Bone marrow (tissue), 2 donors: ENCODE measurements around the gene PIP5KL1.
A peak's percentile ranks its signal among the peaks of the same experiment; 100 is the strongest.

Experiments
- DNase-seq, 2 donors: peaks; one replicate each; lab custom pipeline; 2025; lab: John Stamatoyannopoulos, UW

PIP5KL1 gene

DNA sequence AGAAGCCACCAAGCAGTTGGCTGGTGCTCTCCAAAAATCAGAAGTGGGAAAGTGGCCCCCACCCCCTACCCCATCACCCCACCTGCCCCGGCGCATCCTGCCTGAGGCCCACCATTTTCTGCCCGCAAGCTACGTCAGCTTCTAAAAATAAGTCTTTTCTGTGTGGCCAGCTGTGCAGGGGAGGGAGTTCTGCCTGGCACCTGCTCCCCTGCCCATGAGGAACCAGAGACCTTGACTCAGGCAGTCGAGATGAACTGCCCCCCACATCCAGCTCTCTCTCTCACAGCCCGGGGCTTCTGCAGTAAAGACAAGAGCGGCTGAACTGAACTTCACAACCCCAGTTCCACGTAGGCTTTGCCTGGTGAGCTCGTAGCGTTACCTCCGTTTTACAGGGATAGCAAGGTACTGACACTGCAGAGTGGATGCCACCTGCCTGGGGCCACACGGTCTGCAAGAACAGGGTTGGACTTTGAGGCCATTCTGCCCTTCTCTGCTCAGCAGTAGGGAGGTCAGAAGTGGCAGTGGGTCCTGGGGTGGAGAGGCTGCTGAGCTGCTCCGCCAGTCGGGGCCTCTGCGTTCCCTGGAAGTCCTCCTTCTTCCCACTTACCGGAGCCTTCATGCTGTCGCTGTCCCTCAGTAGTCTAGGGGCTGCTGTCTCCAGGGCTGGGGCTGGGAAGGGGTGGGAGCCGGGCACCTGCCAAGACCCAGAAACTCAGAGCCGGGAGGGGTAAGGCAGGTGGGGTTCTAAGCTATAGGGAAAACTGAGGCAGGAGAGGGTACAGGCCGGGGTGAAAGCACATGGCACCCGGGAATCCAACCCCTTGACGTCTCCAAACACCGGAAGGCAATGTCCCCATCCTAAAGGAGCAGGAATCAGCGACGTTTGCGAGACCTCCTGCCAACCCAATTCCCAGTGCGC is 14.5 kb downstream of the PIP5KL1 start:
- peak in 1 of 2 donors; percentile 57 for DNase-seq

GRCh38 chr9:127915325-127915752 is 15.2 kb downstream of the PIP5KL1 start:
- no peak for DNase-seq

DNA sequence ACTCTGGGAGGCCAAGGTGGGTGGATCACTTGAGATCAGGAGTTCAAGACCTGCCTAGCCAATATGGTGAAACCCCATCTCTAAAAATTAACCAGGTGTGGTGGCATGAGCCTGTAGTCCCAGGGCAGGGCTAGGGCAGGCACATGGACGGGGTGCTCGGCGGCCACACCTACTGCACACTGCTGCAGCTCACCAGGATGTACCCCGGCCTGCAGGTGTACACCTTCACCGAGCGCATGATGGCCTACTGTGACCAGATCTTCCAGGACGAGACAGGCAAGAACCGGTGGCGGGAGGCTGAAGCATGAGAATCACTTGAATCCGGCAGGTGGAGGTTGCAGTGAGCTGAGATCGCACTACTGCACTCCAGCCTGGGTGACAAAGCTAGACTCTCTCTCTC is 16.9 kb downstream of the PIP5KL1 start:
- no peak for DNase-seq

DNA sequence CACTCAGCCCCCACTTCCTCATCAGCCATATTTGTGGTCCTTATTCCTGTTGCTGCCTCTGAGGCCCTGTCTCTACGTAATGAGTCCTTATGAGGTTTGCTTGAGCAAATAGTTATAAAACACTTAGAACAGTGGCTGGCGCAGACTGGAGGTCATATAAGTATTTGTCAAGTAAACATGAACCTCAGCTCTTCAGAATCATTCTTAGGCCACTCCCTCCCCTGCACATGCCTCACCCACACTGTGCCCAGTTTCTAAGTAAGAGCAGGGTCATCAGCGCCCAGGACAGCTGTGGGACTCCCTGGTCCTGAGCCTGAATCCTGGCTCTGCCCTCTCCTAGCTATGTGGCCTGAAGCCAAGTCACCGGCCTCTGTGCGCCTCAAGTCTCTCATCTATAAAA is 17.7 kb downstream of the PIP5KL1 start:
- DNase-seq: no peak

- no peak for DNase-seq
Measured at GRCh38 chr9:127912296-127912695, 18.3 kb downstream of the PIP5KL1 start.

DNA sequence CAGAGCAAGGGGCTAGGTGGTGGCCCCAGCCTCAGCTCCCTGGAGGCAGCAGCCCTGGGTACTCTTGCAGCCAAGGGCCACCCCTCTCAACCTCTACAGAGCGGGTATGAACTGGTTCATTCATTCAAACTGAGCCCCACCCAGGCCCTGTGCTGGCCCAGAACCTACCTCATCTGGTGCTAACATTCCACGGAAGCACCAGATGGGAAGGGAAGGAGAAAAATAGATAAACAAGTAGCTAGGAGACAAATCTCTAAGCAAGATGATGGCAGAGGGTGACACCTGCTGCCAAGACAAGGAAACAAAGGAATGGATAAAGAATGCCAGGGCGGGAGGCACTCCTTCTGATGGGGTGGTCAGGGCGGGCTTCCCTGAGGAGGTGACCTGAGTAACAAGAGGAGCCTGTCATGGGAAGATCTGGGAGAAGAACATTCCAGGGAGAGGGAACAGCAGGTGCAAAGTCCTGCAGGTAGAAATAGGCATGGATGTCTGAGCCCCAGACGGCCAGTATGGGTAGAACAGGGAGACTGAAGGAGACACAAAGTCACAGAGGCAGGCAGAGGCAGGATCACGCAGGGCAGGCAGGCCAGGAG is 19.9 kb downstream of the PIP5KL1 start:
- DNase-seq: no peak

DNA sequence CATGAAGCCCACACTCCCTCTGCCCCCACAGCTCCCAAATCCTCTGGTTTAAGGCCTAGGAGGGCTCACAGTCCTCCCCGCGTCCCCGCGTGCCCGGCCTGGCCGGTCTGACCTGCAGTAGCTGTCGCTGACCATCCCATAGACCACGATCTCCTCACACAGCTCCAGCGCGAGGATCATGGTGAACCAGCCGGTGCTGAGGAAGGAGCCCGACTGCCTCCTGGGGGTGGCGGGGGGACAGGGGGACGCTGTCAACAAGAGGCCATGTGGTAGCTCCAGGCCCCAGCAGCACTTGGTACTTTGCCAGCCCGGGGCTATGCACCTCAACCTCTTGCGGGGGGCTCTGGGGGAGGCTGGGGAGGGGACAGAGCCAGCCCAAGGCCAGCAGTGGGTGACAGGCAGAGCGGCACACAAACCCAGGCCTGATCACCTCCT is 20.7 kb downstream of the PIP5KL1 start:
- DNase-seq: no peak

GRCh38 chr9:127908660-127908926 is 22.0 kb downstream of the PIP5KL1 start:
- DNase-seq: no peak

GRCh38 chr9:127907867-127908659 is 22.5 kb downstream of the PIP5KL1 start:
- no peak for DNase-seq

GRCh38 chr9:127905788-127906191 is 24.8 kb downstream of the PIP5KL1 start:
- no peak for DNase-seq

- DNase-seq: peak in 1 of 2 donors; percentile 55
Measured at GRCh38 chr9:127905004-127905728, 25.4 kb downstream of the PIP5KL1 start.

- no peak for DNase-seq
Measured at GRCh38 chr9:127904561-127905003, 26.0 kb downstream of the PIP5KL1 start.

DNA sequence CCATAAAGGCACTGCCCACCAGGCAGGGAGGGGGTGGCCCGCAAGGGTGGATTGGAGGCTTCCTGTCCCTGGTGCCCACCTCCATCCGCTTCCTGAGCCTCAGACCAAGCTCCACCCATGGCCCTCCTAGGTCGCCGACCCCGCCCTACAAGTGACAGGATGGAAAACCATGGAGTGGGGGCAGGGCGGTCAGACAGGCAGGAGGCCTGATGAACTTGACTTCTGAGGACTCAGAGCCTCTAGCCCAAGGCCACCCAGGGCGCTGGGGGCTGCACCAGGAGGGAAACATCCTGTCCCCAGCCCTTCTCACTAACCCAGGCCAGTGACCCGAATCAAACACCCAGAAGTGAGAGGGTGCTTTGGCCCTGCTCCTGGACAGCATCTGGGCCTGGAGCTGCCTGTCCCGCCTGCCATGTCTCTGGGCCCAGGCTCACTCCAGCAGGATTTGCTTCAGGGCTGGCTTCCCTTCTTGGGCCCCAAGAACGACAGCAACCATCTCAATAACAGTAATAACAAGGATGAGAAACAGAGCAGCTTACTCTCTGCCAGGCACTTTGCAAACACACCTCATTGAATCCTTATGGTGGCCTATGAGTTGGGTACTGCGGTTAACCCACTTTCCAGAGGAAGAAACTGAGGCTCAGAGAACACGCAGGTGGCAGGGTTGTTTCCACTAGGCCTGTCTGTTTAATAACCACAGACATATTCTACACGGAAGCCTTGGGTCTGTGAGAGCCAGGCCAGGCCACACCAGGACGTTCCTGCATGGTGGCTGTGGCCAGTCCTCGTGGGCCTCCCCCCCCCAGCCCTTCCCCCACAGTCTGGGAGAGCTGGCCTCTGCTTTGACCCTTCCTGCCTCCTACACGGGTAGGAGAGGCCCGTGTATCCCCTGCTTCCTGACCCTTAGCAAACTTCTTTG is 26.8 kb downstream of the PIP5KL1 start:
- DNase-seq: no peak

DNA sequence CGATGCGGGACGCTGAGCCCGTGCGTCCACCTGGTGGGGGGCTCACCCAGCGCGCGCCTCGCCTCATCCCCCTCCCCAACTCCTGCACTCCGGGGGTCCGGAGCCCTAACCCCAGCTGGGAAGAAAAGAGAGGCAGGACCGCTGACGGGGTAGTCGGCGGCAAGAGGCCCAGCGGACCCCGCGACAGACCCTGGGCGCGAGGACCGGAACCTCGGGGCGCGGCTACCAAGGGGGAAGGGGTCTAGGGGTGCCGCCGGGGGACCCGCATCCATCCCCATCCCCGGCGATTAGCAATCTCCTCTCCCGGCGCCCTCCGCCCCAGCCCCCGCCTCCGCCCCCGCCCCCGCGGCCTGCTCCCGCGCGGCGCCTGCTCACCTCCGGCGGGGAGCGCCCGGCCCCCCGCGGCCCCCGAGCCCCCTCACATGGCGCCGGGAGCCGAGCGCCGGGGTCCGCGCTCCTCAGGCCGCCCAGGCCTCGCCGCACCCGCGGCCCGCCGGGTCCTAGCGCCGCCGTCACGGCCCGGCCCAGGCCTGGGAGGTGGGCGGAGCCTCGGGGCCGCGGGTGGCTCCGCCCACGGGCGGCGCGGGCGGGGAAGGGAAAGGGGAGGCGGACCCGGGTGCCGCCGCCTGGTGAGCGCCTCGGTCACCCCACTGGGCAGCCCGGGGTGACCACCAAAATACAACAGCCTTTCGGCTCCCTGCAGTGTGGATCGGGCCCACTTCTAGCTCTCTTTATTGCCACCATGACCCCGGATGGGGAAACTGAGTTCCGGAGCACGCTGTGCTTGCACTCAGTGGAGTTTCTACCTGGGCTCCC is 31.2 kb downstream of the PIP5KL1 start, which contains the start of gene ST6GALNAC6:
Gene ST6GALNAC6 (minus strand): TSS at position 476 of the 816 bp plus-strand sequence. CDS start 1,622 bp downstream, outside the sequence.
- DNase-seq: no peak

DNA sequence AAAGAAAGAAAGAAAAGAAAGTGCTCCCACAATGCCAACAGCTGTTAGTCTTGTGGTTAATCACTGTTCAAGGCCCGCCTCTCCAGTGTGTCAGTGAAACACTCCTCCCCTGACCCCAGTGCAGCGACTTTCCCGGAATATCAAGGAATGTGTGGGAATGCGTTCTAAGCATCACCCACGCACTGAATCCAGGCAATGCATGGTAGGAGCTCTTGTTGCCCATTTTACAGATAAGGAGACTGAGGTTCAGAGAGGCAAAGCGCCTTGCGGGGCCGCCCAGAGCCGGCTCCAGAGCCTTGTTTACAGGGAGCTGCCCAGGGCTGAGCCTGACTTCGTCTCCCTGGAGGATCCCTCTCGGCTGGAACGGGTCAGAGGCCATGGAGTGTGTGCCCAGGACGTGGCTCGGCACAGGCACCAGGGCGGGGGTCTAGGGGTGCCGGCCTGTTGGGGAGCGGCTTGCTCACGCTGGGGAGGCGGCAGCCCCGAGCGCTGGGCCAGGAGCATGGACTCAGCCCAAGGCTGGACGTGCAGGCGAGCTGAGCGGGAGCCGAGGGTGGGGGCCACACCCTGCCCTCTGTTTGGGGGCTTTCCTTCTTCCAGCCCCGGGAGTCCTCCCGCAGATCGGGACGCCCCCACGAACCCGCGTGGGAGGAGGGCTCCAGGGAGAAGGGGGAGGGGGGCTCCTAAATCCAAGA is 32.0 kb downstream of the PIP5KL1 start:
- DNase-seq: no peak

DNA sequence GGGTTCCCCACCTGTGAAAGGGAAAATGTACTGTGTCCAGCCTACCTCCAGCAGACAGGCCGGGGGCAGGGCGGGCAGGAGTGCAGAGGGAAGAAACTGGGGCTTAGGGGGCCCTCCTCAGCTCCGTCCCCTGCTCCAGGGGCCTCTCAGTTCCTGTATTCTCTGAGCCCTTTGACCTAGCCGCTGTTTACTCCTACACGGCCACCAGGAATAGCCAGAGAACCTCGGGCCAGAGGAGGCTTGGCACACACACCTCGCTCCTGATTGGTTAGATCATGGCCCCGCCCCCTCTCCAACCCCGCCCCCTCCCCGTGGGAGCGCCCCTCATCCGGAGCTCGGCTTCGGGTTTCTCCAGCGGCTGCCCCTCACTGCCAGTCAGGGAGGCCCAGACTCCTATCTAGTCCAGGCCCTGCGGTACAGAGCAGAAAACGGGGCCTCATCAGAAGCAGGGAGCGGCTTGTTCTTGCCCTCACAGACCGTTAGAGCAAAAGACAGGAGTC is 33.3 kb downstream of the PIP5KL1 start:
- DNase-seq: no peak

DNA sequence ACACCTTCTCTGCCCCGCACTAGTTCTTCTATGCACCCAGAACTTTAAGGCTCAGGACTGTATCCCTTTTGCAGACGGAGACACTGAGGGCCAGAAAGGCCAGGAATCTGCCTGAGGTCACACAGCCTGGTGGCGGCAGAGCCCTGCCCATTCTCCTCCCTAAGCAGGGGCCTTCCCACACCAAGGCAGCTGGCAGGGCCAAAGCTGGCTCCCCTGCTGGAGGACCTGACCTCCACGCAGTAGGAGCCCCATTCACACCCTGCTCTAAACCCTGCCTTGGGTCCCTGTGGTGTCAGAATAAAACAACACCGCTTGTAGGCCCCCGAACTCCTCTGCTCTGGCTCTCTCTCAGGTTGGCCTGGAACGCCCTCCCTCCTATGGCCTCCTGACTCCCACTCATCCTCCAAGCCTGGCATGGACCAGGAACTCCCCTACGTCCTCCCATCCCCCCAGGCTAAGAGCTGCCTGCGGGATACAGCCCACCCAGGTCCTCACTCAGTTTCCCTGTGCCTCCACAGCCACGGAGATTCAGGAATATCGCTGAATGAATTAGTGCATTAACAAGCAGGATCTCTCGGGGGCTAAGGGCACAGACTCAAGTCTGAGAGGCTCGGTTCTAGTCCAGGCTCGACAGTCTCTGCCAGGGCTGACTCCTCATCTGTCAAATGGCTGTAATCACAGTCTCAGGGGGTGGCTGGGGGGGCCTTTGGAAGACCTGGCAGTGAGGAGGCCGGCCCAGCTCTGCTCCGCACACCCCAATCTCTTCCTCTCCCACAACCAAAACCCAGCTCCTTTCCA is 34.0 kb downstream of the PIP5KL1 start:
- DNase-seq: no peak

DNA sequence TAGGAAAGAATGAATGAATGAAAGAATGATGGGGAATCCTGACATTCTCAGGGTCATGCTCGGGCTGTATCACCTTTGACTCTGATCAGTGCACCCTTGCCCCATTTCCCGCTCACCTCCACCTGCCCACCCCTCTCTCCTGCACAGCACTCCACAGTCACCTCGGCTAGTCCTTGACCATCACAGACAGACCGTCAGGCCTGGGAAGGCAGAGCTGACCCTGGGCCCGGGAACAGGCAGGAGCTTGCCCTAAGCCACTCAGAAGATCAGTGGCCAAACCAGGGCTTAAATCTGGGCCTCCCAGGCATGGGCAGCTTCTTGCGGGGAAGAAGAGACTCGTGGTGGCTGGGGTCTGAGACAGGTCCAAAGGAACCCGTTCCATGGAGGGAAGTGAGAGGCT is 34.8 kb downstream of the PIP5KL1 start:
- DNase-seq: no peak
